Suprapubic skin (tissue), 4 donors: ENCODE measurements around the gene S100A12. TPM values are rescaled to one million over a fixed set of nuclear protein-coding genes. Genes with fewer than 3 reads are reported as not detected.

Source experiments
- DNase-seq, 2 donors: peaks; one replicate each; pipeline ENCODE4 v3.0.0-alpha.2; 2019; ENCODE audit warnings: low spot score in 2 of 2
- H3K27ac ChIP-seq: fragments of 200-600 bp; sonication (generic); one replicate; pipeline ENCODE4 v1.5.1; 2019
- H3K27me3 ChIP-seq: fragments of 200-600 bp; sonication (generic); one replicate; pipeline ENCODE4 v1.5.1; 2019
- H3K36me3 ChIP-seq: fragments of 200-600 bp; sonication (generic); one replicate; pipeline ENCODE4 v1.5.1; 2019
- H3K4me1 ChIP-seq: fragments of 200-600 bp; sonication (generic); one replicate; pipeline ENCODE4 v1.5.1; 2019
- H3K4me3 ChIP-seq: fragments of 200-600 bp; sonication (generic); one replicate; pipeline ENCODE4 v1.5.1; 2019; ENCODE audit warnings: mild to moderate bottlenecking
- H3K9me3 ChIP-seq: fragments of 200-600 bp; sonication (generic); one replicate; pipeline ENCODE4 v1.5.1; 2019
- EP300 ChIP-seq: sonication (generic); formaldehyde crosslinking; IDR thresholded peaks from one replicate; pipeline ENCODE4 v1.6.1; 2017; ENCODE audit warnings: antibody characterized with exemption
- POLR2A ChIP-seq, 2 donors: fragments of 450-650 bp; IDR thresholded peaks; one replicate each; pipeline ENCODE4 v1.6.1; 2017; ENCODE audit warnings: antibody characterized with exemption in 2 of 2, mild to moderate bottlenecking in 2 of 2, moderate library complexity in 2 of 2
- POLR2AphosphoS5 ChIP-seq, 3 donors: sonication (generic); formaldehyde crosslinking; IDR thresholded peaks; one replicate each; pipeline ENCODE4 v1.6.1; 2017; ENCODE audit warnings: antibody characterized with exemption in 3 of 3
- WGBS: methylation state at CpG from one replicate; pipeline ENCODE4 v1.1.5; 2018; 5-methylcytosine and 5-hydroxymethylcytosine counted together
- total RNA-seq, 4 donors: library from RNA; depleted of rRNA; stranded (reverse); fragments of >200 nt; gene quantifications; one replicate each; pipeline ENCODE4 v1.1.0, GENCODE V29; 2016
- TF ChIP-seq, protein P1 (sequence below), 2 donors: fragments of 200-600 bp in 1 of 2; fragments of 450-650 bp in 1 of 2; sonication (generic) in 1 of 2; IDR thresholded peaks; one replicate each; pipeline ENCODE4 v1.5.1; 2016 to 2019; ENCODE audit warnings: antibody characterized with exemption in 2 of 2, mild to moderate bottlenecking in 1 of 2, moderate library complexity in 1 of 2

Gene S100A12
- total RNA-seq, 4 donors from 2014 or later: not detected

DNA sequence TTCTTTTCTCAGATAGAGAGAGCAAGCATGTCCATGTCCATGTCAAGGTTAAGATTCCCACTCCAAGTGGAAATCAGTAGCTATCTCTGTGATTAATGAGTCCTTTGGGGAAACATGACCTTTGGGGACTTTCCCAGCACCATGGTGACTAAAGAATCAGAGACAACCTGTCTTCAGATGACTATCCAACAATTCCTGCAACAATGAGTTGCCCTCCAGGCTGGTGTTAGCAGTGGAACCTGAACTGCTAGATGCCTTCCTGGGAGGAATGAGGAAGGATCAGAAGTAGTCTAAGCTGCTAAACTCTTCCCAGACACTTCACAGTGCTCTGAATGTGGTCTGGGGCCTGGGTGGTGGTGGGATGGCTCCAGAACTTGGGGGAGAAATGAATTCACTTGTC, 11.3 kb downstream of the S100A12 start:
- Histone ChIP-seq H3K9me3 (no peaks in the 10 kb centered on the region), H3K36me3 (no peaks in the 10 kb centered on the region), H3K27ac (no peak overlapping the region), H3K4me3 (no peak overlapping the region), H3K27me3 (no peaks in the 10 kb centered on the region), H3K4me1 (peaks cover 37% of the 10 kb centered on the region)
- DNase-seq: peak; percentile 22 to 26
- TF ChIP-seq POLR2A (IDR thresholded peaks at IDR 0.05) (no peak), EP300 (no peak), POLR2AphosphoS5 (IDR thresholded peaks at IDR 0.05) (no peak)
- TF ChIP-seq, protein P1, sequence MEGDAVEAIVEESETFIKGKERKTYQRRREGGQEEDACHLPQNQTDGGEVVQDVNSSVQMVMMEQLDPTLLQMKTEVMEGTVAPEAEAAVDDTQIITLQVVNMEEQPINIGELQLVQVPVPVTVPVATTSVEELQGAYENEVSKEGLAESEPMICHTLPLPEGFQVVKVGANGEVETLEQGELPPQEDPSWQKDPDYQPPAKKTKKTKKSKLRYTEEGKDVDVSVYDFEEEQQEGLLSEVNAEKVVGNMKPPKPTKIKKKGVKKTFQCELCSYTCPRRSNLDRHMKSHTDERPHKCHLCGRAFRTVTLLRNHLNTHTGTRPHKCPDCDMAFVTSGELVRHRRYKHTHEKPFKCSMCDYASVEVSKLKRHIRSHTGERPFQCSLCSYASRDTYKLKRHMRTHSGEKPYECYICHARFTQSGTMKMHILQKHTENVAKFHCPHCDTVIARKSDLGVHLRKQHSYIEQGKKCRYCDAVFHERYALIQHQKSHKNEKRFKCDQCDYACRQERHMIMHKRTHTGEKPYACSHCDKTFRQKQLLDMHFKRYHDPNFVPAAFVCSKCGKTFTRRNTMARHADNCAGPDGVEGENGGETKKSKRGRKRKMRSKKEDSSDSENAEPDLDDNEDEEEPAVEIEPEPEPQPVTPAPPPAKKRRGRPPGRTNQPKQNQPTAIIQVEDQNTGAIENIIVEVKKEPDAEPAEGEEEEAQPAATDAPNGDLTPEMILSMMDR (IDR thresholded peaks at IDR 0.05): no peak

GRCh38 chr1:153363641-153364040, 11.8 kb downstream of the S100A12 start:
- Histone ChIP-seq H3K27me3 (no peaks in the 10 kb centered on the region), H3K27ac (no peak overlapping the region), H3K4me1 (peaks cover 37% of the 10 kb centered on the region), H3K36me3 (no peaks in the 10 kb centered on the region), H3K4me3 (no peak overlapping the region), H3K9me3 (no peaks in the 10 kb centered on the region)
- 61% methylated on average over 3 of the region's 3 CpGs for WGBS
- TF ChIP-seq, protein P1 (IDR thresholded peaks at IDR 0.05): no peak
- TF ChIP-seq POLR2AphosphoS5 (IDR thresholded peaks at IDR 0.05) (no peak), POLR2A (IDR thresholded peaks at IDR 0.05) (no peak), EP300 (no peak)
- DNase-seq: peak; percentile 6 to 37

GRCh38 chr1:153362187-153362775, 13.1 kb downstream of the S100A12 start:
- WGBS: 87% methylated on average over 3 of the region's 3 CpGs
- Histone ChIP-seq H3K36me3 (no peaks in the 10 kb centered on the region), H3K4me1 (peaks cover 44% of the 10 kb centered on the region), H3K9me3 (no peaks in the 10 kb centered on the region), H3K27me3 (no peaks in the 10 kb centered on the region), H3K27ac (no peak overlapping the region), H3K4me3 (no peak overlapping the region)
- TF ChIP-seq, protein P1 (IDR thresholded peaks at IDR 0.05): no peak
- TF ChIP-seq POLR2A (IDR thresholded peaks at IDR 0.05) (no peak), EP300 (no peak), POLR2AphosphoS5 (IDR thresholded peaks at IDR 0.05) (no peak)
- DNase-seq: peak; percentile 34 to 44

- no peaks in the 10 kb centered on the region for H3K36me3 ChIP-seq
- H3K4me3 ChIP-seq: no peak overlapping the region
- H3K4me1 ChIP-seq: peaks cover 47% of the 10 kb centered on the region
- no peak overlapping the region for H3K27ac ChIP-seq
- TF ChIP-seq POLR2AphosphoS5 (IDR thresholded peaks at IDR 0.05) (no peak), POLR2A (IDR thresholded peaks at IDR 0.05) (no peak), EP300 (no peak)
- TF ChIP-seq, protein P1 (IDR thresholded peaks at IDR 0.05): no peak
- DNase-seq: peak; percentile 13 to 67
- 100% methylated on average over 2 of the region's 4 CpGs for WGBS
- H3K27me3 ChIP-seq: no peaks in the 10 kb centered on the region
- no peaks in the 10 kb centered on the region for H3K9me3 ChIP-seq
Measured at GRCh38 chr1:153361480-153362109, 13.8 kb downstream of the S100A12 start.

- no peaks in the 10 kb centered on the region for H3K36me3 ChIP-seq
- 87% methylated on average over 7 of the region's 11 CpGs for whole genome bisulfite sequencing
- no peaks in the 10 kb centered on the region for H3K27me3 ChIP-seq
- TF ChIP-seq POLR2A (IDR thresholded peaks at IDR 0.05): no peak
- TF ChIP-seq POLR2AphosphoS5 (IDR thresholded peaks at IDR 0.05): no peak
- no peak for TF ChIP-seq EP300
- TF ChIP-seq, protein P1 (IDR thresholded peaks at IDR 0.05): no peak
- H3K4me3 ChIP-seq: no peak overlapping the region
- no peaks in the 10 kb centered on the region for H3K9me3 ChIP-seq
- H3K27ac ChIP-seq: no peak overlapping the region
- H3K4me1 ChIP-seq: peaks cover 48% of the 10 kb centered on the region
- DNase-seq: peak; percentile 40 to 63
Measured at GRCh38 chr1:153360592-153361479, 14.6 kb downstream of the S100A12 start.
